ENCODE results near the gene GOLGA8S.
"Not testable (repeated sequence)": the region's sequence is repeated elsewhere in the genome, so short reads cannot be mapped to it uniquely, and the experiment has no call there.

- TF ChIP-seq EP300, CTCF (IDR thresholded peaks at IDR 0.05): not testable (repeated sequence)
These were observed 26.2 kb downstream of the GOLGA8S start for GRCh38 chr15:23380700-23381099.

Measured in upper lobe of left lung (tissue), 4 donors.